ENCODE results near the gene ANKRD9.

GRCh38 chr14:102491786-102492530 is 17.6 kb downstream of the ANKRD9 start:
- TF ChIP-seq CTCF (IDR thresholded peaks at IDR 0.05) (no peak), POLR2A (IDR thresholded peaks at IDR 0.05) (no peak)

Data from uterus (tissue), 2 donors.